HG02759 (cell line): Measurements from ENCODE around the gene BLOC1S1.

ENCODE experiments used
- ATAC-seq: cut with Tn5 transposase; IDR thresholded peaks from one replicate; pipeline ENCODE4 v1.9.1; 2021; ENCODE audit warnings: mild to moderate bottlenecking, moderate library complexity; ENCODE audit not compliant: unreplicated experiment

Gene BLOC1S1

DNA sequence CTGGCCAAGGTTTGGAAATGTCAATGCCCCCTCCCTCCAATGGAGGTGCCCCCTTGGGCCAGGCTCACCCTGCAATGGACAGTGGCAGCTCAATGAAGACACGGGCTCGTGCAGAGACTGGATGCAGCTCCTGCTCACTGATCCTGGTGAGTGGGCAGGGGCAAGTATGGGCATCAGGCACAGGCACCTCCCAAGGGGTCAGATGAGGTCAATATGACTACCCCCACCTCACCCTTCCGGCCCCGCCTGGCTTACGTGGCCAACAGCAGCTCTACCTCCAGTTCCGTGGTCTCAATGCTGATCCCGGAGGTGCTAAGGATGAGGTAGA is 21.7 kb upstream of the BLOC1S1 start:
- no peak for ATAC-seq

DNA sequence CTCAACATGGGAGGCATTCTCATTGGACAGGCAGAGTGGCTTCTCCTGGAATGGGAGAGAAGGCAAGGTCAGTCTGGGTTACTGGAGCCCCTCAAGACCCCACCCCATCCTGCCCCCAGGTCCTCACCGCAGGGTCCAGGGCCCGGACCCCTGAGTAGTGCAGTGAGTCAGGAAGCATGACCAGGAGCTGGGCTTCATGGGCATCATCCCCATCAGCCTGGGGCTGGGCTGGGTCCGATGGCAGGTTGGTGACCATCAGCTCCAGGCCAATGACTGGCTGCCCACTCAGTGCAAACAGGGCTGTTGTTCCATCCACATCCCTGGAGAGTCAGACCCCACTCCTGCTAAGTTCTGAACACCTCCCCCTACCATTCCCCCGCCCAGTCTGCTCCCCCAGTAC is 21.2 kb upstream of the BLOC1S1 start:
- no peak for ATAC-seq

DNA sequence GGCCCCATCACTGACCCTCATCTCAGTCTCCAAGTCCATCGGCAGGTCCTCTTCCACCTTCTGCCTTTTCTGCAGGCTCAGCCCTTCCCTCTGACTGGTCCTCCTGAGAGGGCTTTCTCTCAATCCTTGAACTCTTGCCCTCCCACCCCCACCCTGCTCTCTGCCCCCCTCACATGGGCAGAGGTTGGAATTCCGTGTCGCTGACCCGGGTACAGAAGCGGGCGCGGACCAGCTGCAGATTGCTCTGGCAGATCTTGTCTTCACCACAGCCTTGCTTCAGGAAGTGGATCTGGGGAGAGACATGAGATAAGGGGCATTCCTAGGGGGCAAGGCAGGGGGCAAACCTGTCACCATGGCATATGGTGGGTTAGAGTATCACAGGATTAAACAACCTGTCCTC is 20.5 kb upstream of the BLOC1S1 start:
- ATAC-seq, result no peak

DNA sequence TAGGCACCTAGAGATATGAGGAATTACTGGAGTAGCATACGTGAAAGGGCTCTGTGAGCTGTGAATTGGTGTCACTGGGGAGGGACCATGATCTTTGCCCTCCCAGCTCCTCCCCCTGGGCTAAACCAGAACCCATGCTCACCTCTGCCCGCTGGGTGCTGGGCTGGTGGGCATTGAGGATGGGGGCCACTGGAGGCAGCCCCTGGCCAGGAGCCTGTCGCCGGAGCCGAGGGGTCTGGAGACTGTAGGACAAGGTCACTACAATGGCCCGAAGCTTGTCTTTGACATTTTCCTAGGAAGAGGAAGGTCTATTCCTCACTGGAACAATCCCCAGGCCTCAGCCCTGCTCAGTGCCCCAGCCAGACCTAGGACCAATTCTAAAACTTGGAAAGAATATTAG is 19.7 kb upstream of the BLOC1S1 start:
- ATAC-seq, result no peak

DNA sequence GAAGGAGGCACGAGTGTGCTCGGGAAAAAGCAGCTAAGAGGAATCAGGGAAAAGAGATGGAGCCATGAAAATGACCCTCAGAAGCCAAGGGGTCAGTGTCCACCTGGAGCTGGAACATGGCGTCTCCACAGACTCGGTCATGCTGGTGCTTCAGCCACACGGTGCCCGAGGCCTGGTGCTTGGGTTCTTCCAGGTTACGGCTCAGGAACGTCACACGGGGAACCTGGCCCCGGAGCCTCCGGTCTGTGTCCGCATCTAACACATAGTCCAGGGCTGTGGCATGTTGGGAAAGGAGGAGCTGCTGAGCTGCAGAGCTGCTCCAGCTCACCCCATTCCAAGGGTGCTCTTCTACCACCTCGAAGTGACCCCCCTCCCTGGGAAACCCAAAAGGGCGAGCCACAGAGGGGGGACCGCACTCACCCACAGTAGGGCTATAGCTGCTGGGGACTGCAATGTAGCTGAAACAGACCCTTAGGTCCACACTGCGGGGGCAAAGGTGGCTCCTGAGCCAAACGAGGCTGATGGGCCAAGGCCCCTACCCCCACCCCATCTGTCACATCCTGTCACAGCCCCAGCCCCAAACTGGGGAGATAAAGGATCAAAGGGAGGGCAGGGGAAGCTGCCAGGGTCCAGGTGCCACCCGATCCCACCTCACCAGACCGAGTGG is 18.9 kb upstream of the BLOC1S1 start:
- ATAC-seq, result no peak

DNA sequence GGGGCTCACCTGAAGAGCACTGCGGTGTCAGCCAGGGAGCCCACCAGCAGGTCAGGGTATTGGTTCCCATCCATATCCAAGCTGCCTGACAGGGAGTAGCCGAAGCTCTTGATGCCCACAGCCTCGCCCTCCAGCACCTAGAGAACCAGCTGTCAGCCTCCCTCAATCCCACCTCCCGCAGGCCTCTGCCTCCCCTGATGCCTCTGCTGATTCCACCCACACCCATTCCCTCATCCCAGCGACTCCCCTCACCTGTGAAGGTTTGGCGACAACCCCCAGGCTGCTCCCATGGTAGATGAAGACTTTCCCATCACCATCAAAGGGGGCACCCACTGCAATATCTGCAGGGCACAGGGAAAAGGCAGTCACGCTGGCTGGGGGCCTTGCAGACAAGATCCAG is 18.2 kb upstream of the BLOC1S1 start:
- no peak for ATAC-seq

DNA sequence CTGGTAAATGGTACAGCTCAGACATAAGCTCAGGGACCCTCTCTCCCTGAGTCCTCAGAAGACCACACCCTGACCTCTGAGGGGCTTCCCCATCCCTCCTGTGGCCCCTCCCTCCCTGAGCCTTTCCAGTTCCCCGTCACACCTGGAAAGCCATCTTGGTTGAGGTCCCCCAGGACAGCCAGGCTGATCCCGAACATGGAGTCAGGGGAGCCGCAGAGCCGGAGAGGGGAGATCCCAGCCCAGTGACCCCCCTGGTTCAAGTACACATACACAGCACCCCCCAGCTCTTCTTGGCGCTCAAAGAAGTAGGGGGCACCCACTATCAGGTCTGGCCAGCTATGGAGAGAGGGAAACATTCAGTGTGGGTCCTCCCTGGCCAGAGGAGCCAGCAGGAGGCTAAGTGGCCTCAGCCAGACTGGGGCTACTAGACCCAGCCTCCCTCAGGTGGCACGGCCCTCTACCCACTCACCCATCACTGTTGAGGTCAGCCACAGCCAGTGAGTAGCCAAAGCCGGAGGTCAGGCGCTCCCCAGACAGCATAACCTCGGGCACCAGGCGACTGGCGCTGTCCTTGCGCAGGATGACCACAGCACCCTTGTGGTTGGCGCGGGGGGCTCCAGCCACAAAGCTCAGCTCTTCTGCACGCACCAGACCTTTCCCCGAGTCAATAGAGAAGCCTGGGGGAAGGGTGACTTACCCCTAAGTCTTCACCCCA is 17.4 kb upstream of the BLOC1S1 start:
- no peak for ATAC-seq

DNA sequence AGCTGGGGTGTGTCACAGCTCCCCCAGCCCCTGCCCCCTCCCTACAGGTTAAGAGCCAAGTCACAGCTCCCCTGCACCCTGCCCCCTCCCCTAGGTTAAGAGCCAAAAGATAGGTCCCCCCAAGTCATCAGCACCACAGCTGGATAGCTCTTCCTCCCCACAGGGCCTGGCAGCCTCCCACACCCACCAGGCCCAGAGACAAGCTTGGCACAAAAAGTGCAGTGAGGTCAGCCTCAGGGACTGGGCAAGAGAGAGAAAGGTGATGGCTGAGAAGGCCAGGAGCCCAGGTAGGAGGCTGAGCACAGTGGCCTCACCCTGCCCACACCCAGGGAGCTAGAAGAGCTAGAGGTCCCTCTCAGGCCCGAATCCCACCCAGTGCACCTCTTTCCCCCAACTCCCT is 16.9 kb upstream of the BLOC1S1 start:
- ATAC-seq, result no peak

DNA sequence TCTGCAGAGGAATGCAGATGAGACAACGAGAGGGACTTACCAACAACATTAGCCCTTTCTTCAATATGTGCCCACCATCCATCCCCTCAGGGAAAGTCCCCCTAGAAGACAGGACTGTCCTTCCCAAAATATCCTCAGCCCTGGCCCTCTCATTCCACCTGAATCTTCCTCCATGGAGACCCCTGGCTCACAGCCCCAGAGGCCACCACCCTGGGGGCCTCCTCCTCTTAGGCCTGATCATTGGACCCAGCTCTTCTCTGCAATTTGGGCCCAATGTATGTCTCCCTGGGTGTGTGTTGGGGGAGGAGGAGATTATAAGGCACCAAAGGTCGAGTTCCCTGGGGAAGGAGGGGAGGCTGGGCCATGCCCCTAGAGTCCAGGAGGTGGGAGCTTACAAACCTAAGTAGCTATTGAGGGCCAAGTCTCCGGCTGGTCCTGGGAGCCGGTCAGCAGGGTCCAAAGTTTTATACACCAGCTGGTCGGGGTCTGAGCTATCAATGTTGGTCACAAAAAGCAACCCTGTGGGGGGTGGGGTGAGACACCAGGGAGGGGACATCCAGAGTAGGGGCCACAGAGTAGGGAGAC is 16.3 kb upstream of the BLOC1S1 start:
- ATAC-seq, result no peak

DNA sequence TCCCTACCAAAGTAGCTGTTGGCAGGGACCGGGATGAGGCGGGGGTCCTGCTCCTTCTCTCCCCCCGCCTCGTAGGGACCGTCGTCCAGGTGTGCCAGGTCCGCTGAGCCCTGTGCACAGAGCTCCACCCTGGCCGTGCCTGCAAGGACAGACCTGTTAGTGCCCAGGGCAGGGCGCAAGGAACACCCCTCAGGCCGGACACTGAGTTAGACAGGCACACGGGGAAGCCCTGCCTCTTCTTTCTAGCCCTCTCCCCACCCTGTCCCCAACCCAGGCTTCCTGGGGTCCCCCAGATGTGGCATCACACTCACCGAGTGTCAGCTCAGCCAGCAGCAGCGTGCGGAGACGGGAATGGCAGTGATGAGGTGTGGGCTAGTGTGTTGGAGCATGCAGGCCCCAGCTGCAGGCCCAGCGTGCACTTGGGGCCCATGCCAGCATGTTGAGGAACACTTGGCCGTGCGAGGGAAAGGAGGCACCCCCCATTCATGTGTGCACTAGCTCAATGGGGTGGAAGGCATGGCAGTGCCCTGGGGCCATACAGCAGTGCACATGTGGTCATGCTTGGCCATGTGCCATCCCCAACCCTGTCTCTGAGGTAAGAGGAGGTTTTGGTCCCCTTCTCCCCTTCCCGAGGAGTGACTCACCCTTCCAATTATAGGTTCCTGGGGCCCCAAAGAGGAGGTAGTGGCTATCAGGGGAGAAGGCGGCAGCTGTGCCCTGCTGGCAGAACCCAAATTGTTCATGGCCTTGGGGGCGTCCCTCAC is 15.4 kb upstream of the BLOC1S1 start:
- no peak for ATAC-seq

DNA sequence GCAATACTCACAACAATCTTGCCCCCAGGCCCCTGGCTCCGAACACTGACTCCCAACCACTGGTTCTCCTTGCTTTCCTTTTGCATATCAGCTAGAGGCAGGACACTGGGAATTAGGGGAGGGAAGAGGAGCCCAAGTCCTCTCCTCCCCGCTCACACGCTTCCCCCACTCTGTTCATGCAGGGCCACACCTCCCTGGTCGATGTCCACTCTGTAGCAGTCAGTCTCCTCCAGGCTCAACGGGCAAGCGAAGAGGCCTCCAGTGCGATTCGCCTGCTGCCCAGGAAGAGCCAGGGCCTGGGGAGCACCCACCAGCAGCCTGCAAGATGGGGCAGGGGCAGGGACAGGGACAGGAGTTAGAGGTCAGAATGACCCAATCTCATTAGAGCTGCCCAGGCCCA is 13.0 kb upstream of the BLOC1S1 start:
- no peak for ATAC-seq

DNA sequence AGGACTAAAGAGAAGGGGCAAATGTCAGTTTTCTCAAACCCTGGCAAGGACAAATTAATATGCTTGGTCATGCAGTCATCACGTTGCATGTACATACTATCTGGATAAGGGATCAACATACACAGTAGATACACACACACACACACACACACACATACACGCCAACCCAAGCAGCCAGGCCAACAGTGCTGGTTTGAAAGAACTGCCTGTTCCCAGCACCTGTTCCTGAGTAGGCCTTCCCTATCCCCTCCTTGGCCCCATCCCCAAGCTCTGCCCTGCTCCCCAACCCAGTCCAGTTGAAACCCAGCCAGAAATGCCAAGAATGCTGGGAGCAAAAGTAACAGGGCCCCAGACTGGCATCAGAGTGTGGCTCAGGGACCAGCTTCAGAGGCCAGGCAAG is 12.6 kb upstream of the BLOC1S1 start:
- ATAC-seq, result no peak

DNA sequence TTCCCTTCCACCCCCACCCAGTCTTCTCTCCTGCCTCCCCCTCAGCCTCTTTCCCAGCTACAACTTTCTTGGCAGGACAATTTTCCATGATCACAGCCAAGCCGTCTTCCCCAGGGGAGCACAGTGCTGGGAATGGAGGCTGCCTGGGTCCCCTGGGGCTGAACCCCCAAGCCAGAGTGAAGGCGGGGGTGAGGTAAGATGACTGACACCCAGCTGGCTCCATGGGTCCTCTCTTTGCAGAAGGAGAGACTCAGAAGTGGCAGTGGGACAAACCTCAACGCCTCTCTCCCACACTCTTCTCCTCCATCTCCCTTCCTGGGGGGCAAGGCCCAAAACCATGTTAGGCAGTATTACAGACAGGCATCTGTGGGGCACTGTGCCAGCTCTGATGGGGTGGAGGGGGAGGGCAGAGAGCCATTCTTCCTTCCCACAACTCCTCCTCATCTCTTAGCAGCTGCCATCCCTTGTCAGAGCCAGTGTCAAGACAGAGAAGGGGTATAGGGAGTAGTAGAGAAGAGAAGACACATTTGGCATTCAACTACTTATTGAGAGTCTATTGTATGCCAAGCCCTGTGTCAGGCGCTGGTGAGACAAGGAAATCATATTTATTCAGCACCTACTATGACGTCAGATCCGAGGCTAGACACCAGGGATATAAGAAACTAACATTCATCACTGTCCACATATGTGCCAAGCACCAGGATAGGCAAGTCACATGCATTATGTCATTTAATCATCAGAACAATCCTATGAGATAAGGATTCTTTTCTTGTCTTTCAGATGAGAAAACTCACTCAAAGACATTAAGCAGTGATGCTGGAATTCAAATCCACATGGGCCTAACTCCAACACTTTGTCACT is 11.7 kb upstream of the BLOC1S1 start:
- no peak for ATAC-seq

DNA sequence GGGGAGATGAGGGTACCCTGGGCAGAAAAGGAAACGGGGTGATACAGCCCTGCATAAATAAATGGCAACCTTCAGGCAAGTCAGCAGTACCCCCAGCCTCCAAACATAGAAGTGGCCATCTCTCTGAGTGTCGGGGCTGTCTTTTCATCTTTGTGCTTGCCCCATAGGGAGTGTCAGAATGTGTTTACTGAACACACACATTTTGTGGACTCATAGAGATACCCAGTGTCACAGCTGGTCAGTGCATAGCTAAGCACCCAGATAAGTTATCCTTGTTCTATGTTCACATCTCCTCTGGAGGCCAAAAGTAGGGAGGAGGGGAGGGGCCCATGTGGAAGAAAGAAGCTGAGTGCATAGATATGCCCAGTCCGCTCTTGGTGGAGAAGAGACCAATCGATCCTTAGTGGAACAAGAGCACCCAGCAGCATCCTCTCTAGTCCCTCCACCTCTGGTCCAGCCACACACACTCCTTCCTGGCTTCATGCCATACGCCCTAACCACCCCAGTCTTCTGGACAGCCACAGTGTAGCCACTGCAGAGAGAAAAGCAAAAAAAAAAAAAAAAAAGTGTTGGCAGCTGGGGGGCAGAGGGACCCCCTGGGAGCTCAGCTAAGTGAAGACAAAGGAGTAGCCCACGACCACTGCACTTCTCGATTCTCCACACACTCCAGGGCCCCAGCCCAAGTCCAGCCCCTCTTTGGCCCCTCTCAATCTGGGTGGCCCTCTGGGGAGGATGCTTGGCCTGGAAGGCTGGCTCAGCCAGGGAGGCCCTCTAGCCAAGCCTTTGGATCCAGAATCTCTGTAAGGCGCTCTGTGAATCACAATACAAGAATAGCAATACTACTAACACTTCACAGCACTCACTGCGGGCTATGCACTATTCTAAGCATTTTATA is 10.8 kb upstream of the BLOC1S1 start:
- ATAC-seq, result no peak

DNA sequence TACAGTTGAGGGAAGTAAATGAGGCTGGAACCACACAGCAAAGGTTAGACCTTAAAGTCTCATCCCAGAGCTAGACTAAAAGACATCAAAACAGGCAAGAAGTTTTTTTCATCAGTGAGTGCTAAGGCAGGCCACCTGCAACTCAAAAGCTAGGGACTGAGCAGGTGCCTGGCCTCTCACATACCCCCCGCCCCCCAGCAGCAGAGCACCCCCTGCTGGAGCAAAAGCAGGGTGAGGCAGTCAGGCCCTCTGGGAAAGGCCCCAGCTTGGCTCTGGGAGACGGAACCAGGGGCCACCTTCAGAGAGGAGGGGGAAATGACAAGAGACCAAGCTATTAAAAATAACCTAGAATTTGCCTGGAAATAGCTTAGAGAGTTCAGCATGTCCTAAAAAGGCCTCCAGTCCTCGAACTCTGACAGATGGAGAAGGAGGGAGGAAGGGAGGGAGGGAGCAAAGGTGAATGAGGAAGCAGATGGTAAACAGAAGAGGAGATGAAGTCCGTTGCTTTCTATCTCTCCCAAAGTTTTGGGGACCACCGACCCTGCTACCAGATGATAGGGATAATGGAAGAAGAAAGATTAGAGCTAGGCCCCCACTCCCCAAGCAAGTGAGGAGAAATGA is 10.0 kb upstream of the BLOC1S1 start:
- no peak for ATAC-seq

DNA sequence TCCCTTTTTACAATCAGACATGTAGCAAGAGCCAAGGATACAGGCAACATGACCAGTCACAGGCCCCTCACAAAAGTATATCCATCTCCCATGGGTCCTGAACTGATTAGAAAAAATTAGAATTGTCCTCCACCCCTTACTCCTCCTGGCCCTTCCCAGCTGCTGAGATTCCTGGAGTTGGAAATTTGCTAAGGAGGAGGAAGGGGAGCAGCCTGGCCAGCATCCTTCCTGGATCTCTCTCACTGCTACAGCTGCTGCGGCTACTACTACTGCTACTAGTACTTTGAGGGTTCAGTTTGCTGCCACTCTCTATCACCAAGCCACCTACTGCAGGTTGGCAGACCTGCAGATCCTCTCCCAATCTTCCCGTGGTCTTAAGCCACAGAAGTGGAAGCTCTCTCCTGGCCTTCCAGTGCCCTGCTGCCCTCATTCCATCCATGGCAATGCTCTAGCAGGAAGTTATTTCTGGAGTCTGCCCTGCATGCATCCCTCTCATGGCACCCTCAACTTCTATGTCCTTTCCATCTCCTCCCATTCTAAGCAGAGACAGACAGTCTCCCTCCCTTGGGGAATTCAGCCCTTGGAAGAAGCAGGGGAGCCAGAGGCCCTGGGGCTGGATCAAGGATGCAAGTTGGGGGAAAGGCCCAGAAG is 9.2 kb upstream of the BLOC1S1 start:
- ATAC-seq, result no peak

DNA sequence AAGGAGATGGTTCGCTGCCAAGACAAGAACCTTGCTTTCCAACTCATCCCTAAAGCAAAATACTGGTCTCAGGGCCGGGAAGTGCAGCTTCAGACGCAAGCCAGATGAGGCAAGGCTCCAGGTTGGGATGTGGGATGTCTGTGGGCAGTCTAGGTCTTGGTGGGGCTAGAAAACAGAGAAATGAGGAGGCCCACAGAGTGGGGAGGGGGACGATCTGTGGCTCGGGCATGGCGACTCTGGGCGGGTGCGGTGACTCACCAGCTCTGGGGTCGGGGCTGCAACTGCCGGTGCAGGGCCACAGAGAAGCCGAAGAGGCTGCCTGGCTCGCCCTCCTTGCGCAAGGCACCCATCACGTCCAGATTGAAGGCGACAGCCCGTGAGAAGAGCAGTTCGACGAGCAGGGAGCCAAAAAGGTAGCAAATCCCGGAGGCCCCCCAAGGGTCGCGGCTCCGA is 8.6 kb upstream of the BLOC1S1 start:
- no peak for ATAC-seq

DNA sequence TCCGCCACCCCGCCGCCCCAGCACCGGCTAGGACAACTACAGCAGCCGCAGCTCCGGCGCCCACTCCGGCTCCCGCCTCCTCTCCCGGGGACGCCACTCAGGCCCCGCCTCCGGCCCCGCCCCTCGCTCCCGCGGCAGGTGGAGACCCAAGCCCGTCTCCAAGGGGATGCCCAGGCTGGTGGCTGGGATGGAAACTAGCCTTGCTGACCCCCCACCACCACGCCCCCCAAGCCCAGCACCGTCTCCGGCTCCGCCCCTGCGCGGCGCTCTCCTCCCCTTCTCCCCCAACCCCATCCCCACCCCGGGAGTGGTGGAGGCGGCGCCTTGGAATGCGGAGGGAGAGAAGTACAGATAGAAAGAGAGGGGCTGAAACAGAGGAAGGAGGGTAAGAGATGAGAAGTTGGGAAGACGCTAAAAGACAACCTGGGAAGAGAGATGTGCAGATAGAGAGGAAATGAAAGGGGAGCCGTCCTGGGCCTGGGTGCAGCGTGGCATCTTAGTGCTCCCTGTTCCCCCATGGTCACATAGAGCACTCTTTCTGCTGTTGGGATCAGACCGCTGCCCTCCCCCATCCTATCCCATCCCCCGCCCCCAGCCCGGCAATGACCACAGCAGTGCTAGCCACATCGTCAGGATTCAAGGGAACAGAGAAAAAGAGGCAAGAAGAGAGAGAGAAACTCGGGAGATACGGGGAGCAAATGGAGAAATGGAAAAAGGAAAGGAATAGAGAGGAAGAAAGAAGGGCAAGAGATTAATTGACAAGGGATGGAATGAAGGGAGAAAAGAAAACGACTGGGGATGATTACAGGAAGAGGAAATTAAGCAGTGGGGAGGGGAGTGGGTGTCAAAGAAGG is 7.8 kb upstream of the BLOC1S1 start, which contains the start of gene ITGA7:
Gene ITGA7 (minus strand): TSS at position 64 of the 854 bp plus-strand sequence. CDS start 222 bp downstream, outside the sequence.
- peak; percentile 82 for ATAC-seq
